Endodermal cell (in vitro differentiated cells): Measurements from ENCODE around the gene EHD2. TPM values are rescaled to one million over a fixed set of nuclear protein-coding genes. Genes with fewer than 3 reads are reported as not detected.

Experiments used
- DNase-seq: peaks from one replicate; pipeline ENCODE4 v3.0.0-alpha.2; 2017
- H3K27ac ChIP-seq: 2 replicates; pipeline ENCODE4 v1.5.1; 2013; ENCODE audit warnings: mild to moderate bottlenecking, low read depth, low read length, moderate library complexity
- H3K27me3 ChIP-seq: 2 replicates; pipeline ENCODE4 v1.6.1; 2013; ENCODE audit warnings: mild to moderate bottlenecking, low read length, moderate library complexity; ENCODE audit not compliant: insufficient read depth, control insufficient read depth, poor library complexity, severe bottlenecking
- H3K36me3 ChIP-seq: 2 replicates; pipeline ENCODE4 v1.7.0; 2013; ENCODE audit warnings: mild to moderate bottlenecking, low read length, moderate library complexity; ENCODE audit not compliant: control insufficient read depth, insufficient read depth
- H3K4me1 ChIP-seq: one replicate; pipeline ENCODE4 v1.7.0; 2013; ENCODE audit warnings: low read length; ENCODE audit not compliant: control insufficient read depth, insufficient read depth
- H3K4me3 ChIP-seq: 2 replicates; pipeline ENCODE4 v1.5.1; 2013; ENCODE audit warnings: mild to moderate bottlenecking, low read length, moderate library complexity
- H3K9ac ChIP-seq: 2 replicates; pipeline ENCODE4 v1.6.1; 2013; ENCODE audit warnings: mild to moderate bottlenecking, low read length, moderate library complexity; ENCODE audit not compliant: poor library complexity, severe bottlenecking; ENCODE audit errors: extremely low read depth
- H3K9me3 ChIP-seq: 2 replicates; pipeline ENCODE4 v1.6.1; 2013; ENCODE audit warnings: mild to moderate bottlenecking, low read length, moderate library complexity; ENCODE audit not compliant: control insufficient read depth
- H3K27ac Mint-ChIP-seq: 2 replicates; pipeline ENCODE4 v1.8.0; 2020; ENCODE audit warnings: mixed read lengths
- H3K27me3 Mint-ChIP-seq: 2 replicates; pipeline ENCODE4 v1.8.0; 2021; ENCODE audit warnings: mild to moderate bottlenecking, mixed read lengths; ENCODE audit not compliant: insufficient read depth
- H3K36me3 Mint-ChIP-seq: 2 replicates; pipeline ENCODE4 v1.8.0; 2020; ENCODE audit warnings: low read depth, mixed read lengths
- H3K4me1 Mint-ChIP-seq: 2 replicates; pipeline ENCODE4 v1.8.0; 2020; ENCODE audit warnings: mixed read lengths
- H3K4me3 Mint-ChIP-seq: 2 replicates; pipeline ENCODE4 v1.8.0; 2020; ENCODE audit warnings: mild to moderate bottlenecking, moderate library complexity, mixed read lengths
- H3K9me3 Mint-ChIP-seq: 2 replicates; pipeline ENCODE4 v1.8.0; 2020; ENCODE audit warnings: mild to moderate bottlenecking, mixed read lengths
- CTCF ChIP-seq: fragments of 200-600 bp; sonication (generic); conservative IDR thresholded peaks from 2 replicates; pipeline ENCODE4 v1.5.0; 2021; ENCODE audit warnings: antibody characterized with exemption, mild to moderate bottlenecking
- whole genome bisulfite sequencing, 2 experiments: methylation state at CpG; one replicate each; pipeline versions ENCODE4 v1.1.5 to v1.1.7; 2013; ENCODE audit warnings: missing lambda C conversion rate in 2 of 2, mixed read lengths in 1 of 2; ENCODE audit not compliant: insufficient coverage in 1 of 2, insufficient read length in 1 of 2; 5-methylcytosine and 5-hydroxymethylcytosine counted together
- total RNA-seq, 2 donors: library from RNA; stranded (reverse); fragmentation: NEBNext Ultra II Directional in 1 of 2; extraction: Animal tissue kit (Norgen Biotek cat#: 25700) in 1 of 2; gene quantifications; 2 replicates in 1 of 2; 3 replicates in 1 of 2; pipeline ENCODE4 v1.2.1, GENCODE V29; 2021

The EHD2 gene
- total RNA-seq, 2 donors from 2014 or later, result 5.5 to 8.4 TPM

DNA sequence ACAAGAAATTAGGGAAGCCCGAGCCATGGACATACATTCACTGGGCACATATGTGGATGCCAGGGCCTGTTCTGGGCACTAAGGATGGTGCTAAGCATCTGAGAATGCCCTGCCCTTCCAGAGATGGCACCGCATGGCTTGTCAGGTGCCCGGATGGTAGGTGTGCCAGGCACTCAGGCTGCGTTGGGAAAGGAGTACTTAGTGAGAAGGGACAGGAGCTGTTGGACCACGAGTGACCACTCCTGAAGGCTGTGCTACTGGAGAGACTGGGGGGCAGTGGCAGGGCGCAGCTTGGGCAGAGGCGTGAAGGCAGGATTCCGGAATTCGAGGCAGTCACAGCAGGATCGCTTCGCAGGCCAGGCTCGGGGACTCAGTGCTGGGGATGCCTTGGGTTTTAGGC is 38.0 kb upstream of the EHD2 start:
- DNase-seq, result no peak
- peaks cover 64% of the 10 kb centered on the region for H3K36me3 Mint-ChIP-seq

DNA sequence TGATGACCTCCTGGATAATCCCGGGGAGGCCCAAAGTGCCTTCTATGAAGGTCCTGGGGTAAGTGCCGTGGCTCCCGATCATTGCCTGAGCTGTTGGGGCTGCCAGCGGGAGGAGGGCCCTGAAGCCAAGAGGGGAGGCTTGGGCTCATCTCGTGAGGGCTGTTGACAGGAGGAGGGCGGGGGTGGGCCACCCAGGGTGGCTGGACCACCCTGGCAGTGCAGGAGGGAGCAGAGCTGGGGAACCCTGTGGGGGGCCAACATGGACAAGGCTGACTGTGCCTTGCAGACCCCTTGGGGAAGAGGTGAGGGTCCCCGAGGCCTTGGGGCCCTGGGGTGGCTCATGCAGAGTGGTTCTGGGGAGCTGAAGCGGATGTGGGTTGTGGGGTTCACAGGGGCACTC is 37.4 kb upstream of the EHD2 start:
- DNase-seq, result no peak
- H3K4me1 Mint-ChIP-seq, result peaks cover 4% of the 10 kb centered on the region
- Histone ChIP-seq H3K4me3 (no peak overlapping the region), H3K27ac (no peak overlapping the region), H3K9me3 (no peaks in the 10 kb centered on the region), H3K36me3 (peaks cover 47% of the 10 kb centered on the region), H3K4me1 (no peaks in the 10 kb centered on the region), H3K27me3 (no peaks in the 10 kb centered on the region), H3K9ac (no peak overlapping the region)
- H3K36me3 Mint-ChIP-seq, result peaks cover 59% of the 10 kb centered on the region
- H3K4me3 Mint-ChIP-seq, result no peak overlapping the region
- no peaks in the 10 kb centered on the region for H3K9me3 Mint-ChIP-seq
- 97% methylated on average over 8 of the region's 8 CpGs; no CpG with 5 or more reads in 1 of the 2 experiments for WGBS, 2 experiments
- no peak for TF ChIP-seq CTCF
- H3K27me3 Mint-ChIP-seq, result no peaks in the 10 kb centered on the region
- no peak overlapping the region for H3K27ac Mint-ChIP-seq

More for the DNA sequence above, 38.0 kb upstream of the EHD2 start:
- Mint-ChIP-seq H3K4me1 (peaks cover 4% of the 10 kb centered on the region), H3K9me3 (no peaks in the 10 kb centered on the region), H3K4me3 (no peak overlapping the region), H3K27me3 (no peaks in the 10 kb centered on the region), H3K27ac (no peak overlapping the region)
- no peak overlapping the region for H3K27ac ChIP-seq
- no peaks in the 10 kb centered on the region for H3K27me3 ChIP-seq
- H3K4me3 ChIP-seq, result no peak overlapping the region
- no peak for TF ChIP-seq CTCF
- WGBS, 2 experiments, result 95 to 99% methylated on average over 11 to 12 of the region's 12 CpGs
- H3K36me3 ChIP-seq, result peaks cover 50% of the 10 kb centered on the region
- H3K9me3 ChIP-seq, result no peaks in the 10 kb centered on the region
- H3K4me1 ChIP-seq, result no peaks in the 10 kb centered on the region
- H3K9ac ChIP-seq, result no peak overlapping the region

DNA sequence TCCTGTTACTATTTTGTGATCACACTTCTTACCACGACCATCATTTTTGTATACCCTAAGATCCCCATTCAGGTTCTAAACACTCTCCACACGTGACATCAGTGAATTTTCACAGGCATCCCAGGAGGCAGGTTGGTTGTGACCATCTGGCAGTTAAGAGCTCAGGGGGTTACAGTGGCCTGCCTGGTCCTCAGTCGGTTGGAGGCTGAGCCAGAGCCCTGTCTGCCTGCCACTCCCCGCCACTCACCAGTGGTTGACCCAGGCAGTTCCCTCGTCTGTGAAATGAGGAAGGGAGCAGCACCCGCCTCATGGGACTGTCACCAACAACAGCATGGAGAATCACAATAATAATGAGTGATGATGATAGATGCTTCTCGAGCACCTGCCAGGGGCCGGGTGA is 36.4 kb upstream of the EHD2 start:
- Mint-ChIP-seq H3K36me3 (peaks cover 59% of the 10 kb centered on the region), H3K27ac (no peak overlapping the region), H3K4me1 (peaks cover 7% of the 10 kb centered on the region), H3K27me3 (no peaks in the 10 kb centered on the region), H3K4me3 (no peak overlapping the region), H3K9me3 (no peaks in the 10 kb centered on the region)
- no peaks in the 10 kb centered on the region for H3K4me1 ChIP-seq
- no peak overlapping the region for H3K27ac ChIP-seq
- H3K9ac ChIP-seq, result no peak overlapping the region
- TF ChIP-seq CTCF, result no peak
- no peak for DNase-seq
- peaks cover 39% of the 10 kb centered on the region for H3K36me3 ChIP-seq
- H3K27me3 ChIP-seq, result no peaks in the 10 kb centered on the region
- no peaks in the 10 kb centered on the region for H3K9me3 ChIP-seq
- 92 to 97% methylated on average over 7 to 8 of the region's 8 CpGs for WGBS, 2 experiments
- no peak overlapping the region for H3K4me3 ChIP-seq
